Measurements from ENCODE around the gene TPP1.

DNA sequence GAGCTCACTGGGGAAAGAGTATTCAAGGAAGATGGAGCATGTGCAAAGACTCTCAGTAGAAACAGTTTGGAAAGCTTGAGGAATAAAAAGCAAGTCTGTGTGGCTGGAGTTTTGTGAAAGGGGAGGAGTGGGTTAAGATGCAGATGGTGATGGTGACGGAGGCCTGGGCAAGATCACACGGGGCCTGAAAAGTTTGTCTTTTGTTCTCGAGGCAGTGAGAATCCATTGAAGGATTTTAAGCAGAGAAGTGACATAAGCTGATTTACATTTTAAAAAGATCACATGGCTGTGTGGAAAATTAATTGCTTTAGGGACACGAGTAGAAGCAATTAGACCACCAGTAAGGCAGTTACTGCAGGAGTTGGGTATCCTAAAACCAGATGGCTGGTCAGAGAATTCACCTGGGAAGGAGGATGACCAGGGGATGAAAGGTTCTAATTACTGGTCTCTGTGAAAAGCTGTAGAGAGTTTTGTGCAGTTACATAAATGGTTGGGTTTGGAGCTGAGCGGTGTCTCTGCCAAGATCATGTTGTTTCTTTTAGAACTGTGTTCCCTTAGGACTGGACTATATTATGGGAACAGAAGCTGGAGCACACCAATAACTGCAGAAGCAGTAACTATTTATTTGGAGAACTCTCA lies 22.9 kb downstream of the TPP1 start:
- TF ChIP-seq, protein P1, sequence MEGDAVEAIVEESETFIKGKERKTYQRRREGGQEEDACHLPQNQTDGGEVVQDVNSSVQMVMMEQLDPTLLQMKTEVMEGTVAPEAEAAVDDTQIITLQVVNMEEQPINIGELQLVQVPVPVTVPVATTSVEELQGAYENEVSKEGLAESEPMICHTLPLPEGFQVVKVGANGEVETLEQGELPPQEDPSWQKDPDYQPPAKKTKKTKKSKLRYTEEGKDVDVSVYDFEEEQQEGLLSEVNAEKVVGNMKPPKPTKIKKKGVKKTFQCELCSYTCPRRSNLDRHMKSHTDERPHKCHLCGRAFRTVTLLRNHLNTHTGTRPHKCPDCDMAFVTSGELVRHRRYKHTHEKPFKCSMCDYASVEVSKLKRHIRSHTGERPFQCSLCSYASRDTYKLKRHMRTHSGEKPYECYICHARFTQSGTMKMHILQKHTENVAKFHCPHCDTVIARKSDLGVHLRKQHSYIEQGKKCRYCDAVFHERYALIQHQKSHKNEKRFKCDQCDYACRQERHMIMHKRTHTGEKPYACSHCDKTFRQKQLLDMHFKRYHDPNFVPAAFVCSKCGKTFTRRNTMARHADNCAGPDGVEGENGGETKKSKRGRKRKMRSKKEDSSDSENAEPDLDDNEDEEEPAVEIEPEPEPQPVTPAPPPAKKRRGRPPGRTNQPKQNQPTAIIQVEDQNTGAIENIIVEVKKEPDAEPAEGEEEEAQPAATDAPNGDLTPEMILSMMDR (conservative IDR thresholded peaks at IDR 0.05; ENCODE audit: low read depth, low read length), result no peak
- no peak for TF ChIP-seq EZH2phosphoT487 (IDR thresholded peaks at IDR 0.05; ENCODE audit: borderline replicate concordance, low read length)

Measured in PC-3 (cell line).